Measurements from ENCODE around the gene NUDT22.

NUDT22 gene

DNA sequence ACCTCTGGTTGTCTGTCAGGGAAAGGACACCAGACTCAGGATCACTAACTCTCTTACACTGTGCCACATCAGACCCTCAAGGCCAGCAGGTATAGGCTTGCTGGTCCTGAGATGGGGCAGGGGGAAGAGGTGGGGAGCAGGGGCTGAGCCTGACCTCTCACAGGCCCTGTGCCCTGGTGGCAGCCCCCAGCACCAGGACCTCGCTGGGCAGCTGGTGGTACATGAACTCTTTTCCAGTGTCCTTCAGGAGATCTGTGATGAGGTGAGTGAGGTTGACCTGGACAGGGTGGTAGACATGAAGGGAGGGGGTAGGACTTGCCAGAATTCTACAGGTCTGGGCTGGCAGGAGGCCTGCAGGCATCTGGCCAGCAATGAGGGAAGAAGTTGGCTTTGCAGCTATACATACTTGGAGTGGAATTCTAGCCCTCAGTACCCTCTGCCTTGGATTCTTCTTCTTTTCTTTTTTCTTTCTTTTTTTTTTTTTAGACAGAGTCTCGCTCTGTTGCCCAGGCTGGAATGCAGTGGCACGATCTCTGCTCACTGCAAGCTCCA lies 1.4 kb downstream of the NUDT22 start:
- no peak for DNase-seq (ENCODE audit: low read depth in 2 of 2)

DNA sequence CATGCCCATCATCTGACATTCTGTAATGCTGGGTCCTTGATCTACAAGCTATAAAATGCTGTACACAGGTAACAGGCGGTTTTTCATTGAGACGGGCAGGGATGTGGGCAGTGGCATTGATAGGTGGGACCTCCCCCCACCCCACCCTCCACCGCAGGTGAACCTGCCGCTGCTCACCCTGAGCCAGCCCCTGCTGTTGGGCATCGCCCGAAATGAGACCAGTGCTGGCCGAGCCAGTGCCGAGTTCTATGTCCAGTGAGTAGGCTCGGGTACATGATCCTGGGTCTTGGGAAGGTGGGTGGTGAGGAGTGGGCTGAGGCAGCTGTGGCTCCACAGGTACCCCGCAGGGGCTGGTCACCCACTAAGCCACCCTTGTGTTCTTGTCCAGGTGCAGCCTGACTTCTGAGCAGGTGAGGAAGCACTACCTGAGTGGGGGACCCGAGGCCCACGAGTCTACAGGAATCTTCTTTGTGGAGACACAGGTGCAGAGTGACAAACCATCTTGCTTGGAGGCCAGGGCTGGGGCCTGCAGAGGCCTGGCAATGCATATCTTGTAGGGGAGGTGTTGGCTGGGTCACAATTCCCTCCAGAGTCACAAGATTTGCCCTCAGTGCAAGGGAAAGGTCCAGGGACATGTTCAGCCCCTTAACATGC lies 3.1 kb downstream of the NUDT22 start:
- DNase-seq (ENCODE audit: low read depth in 2 of 2), result no peak

DNA sequence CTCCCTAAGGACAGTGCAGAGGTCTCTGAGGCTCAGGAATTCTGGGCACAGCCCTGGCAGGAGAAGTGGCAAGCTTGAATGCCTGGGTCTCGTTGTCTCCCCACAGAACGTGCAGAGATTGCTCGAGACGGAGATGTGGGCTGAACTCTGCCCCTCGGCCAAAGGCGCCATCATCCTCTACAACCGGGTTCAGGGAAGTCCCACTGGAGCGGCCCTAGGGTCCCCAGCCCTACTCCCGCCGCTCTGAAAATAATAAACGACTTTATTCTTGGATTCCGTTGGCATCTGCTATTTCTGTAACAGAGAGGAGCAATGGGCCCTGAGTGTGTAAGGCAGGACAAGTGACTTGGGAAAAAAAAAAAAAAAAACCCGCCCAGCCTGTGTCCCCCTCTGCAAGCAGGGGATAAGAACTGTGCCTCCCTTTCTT lies 3.7 kb downstream of the NUDT22 start:
- no peak for DNase-seq (ENCODE audit: low read depth in 2 of 2)

DNA sequence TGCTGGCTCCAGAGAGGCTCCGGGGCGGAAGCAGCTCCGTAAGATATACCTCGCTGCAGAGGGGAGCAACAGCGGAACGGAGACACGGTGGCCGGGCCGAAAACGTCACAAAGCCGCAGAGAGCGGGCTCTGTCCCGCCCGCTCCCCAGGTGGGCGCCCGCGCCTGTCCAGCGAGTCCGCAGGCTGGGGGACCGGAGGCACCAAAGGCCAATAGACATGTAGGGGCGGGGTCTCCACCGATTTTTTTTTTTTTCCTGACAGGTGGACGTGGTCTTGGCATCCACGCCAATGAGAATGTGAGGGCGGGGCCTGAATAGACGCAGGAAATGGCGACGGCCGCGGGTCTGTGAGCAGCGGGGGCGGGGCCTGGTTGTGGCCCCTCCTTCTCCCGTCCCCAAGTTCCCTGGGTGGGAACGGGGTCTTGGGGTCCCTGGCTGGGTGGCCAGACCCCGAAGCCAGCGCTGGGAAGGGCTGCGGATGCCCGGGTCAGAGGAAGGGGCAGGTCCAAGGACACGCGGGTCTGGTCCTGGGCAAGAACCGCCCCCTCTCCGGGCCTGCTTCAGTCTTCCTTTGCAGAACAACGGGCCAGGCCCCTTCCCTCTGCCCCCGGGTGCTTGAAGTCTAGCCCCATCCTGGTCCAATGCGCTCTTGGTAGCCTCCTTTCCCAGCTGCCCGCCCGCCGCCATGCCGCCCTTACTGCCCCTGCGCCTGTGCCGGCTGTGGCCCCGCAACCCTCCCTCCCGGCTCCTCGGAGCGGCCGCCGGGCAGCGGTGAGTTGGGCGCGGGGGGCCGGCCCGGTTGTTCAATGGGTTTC lies 4.3 kb downstream of the NUDT22 start, which contains the start of gene DNAJC4:
TSS of gene DNAJC4 (plus strand) at position 378 of the 814 bp plus-strand sequence. CDS start at position 685, 307 bp downstream.
- DNase-seq (ENCODE audit: low read depth in 2 of 2), result peak; percentile 67 to 82

DNA sequence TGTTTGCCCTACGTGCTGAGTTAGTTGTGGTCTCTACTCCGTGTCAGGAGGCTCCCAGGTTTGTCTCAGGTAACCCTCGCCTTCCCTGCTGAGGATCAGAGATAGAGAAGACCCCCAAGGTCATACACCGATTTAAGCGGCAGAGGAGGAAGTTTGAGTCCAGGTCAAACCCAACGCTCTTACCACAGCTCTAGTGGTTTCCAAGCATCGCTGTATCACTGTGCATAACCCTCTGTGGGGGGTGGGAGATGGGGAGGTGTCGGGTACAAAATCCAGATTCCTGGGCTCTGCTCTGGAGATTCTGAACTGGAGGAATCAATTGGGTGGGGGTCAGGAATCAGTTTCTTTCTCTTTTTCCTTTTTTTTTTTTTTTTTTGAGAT lies 4.9 kb downstream of the NUDT22 start:
- DNase-seq (ENCODE audit: low read depth in 2 of 2), result no peak

DNA sequence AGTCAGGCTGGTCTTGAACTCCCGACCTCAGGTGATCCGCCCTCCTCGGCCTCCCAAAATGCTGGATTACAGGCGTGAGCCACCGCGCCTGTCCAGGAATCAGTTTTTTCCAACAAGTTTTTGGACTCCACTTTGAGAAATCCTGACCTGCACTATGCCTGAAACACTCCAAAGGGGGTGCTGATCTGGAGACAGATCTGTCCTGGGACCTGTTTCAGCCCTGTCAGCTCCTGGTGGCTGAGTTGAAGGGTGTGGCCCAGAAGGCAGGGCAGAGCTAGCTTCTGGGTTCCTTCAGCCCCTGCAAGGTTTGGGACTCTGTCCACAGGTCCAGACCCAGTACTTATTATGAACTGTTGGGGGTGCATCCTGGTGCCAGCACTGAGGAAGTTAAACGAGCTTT lies 5.5 kb downstream of the NUDT22 start:
- no peak for DNase-seq (ENCODE audit: low read depth in 2 of 2)

DNA sequence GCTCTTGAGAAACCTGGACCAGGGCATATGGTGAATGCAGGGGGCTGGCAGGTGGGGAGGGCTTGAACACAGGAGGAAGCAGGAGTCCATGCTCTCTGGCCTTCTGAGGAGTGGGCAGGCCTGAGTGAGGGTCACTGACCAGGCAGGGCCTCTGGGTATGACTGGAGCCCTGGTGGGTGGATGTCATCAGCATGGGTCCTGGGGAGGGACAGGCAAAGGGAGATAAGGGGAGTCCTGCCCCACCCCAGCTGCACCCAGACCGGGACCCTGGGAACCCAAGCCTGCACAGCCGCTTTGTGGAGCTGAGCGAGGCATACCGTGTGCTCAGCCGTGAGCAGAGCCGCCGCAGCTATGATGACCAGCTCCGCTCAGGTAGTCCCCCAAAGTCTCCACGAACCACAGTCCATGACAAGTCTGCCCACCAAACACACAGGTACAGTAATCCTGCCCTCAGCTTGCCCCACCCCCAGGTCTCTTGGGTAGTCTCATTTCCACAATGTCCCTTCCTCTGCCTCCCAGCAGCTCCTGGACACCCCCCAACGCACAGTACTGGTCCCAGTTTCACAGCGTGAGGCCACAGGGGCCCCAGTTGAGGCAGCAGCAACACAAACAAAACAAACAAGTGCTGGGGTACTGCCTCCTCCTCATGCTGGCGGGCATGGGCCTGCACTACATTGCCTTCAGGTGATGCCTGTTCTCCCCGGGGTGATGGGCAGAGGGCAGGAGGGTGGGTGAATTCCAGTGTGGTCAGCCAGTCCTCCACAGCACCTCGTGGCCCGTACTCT lies 6.3 kb downstream of the NUDT22 start:
- no peak for DNase-seq (ENCODE audit: low read depth in 2 of 2)

DNA sequence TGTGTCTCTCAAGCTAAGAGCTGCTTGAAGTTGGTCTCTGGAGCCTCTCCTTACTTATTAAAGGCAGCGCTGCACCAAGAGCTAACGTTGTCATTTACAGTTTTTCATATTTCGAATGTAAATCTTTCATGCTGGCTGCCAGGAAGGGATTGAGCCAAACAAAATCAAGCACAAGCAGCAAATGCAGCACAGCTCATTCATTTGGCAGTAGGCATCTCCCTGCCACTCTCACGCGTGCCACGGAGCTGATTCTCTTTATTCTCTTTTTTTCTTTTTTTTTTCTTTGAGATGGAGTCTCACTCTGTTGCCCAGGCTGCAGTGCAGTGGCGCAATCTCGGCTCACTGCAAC lies 6.9 kb downstream of the NUDT22 start:
- DNase-seq (ENCODE audit: low read depth in 2 of 2), result no peak

DNA sequence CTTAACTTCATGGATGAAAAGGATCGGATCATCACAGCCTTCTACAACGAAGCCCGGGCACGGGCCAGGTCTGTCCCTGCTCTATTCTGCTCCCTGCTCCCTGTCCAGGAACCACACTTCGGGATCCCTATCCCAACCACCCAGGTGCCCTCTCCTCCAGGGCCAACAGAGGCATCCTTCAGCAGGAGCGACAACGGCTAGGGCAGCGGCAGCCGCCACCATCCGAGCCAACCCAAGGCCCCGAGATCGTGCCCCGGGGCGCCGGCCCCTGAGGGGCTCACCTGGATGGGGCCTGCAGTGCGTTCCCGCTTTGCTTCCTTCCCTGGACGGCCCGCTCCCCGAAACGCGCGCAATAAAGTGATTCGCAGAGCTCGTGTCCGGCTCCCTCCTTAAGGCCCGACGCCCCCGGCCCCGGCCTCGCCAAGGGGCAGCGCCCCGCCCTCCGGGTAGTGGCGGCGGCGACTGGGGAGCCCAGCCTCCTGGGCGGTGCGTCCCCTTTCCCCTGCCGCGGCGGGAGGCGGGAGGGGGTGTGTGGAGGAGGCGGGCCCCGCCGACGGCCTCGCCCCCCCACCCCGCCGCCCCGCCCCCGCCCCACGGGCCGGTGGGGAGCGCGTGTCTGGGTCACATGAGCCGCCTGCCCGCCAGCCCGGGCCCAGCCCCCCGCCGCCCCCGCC lies 8.0 kb downstream of the NUDT22 start, which contains the start of gene VEGFB:
TSS of gene VEGFB (plus strand) at position 672 of the 674 bp plus-strand sequence. CDS start 250 bp downstream, outside the sequence.
- peak; percentile 64 to 69 for DNase-seq (ENCODE audit: low read depth in 2 of 2)

DNA sequence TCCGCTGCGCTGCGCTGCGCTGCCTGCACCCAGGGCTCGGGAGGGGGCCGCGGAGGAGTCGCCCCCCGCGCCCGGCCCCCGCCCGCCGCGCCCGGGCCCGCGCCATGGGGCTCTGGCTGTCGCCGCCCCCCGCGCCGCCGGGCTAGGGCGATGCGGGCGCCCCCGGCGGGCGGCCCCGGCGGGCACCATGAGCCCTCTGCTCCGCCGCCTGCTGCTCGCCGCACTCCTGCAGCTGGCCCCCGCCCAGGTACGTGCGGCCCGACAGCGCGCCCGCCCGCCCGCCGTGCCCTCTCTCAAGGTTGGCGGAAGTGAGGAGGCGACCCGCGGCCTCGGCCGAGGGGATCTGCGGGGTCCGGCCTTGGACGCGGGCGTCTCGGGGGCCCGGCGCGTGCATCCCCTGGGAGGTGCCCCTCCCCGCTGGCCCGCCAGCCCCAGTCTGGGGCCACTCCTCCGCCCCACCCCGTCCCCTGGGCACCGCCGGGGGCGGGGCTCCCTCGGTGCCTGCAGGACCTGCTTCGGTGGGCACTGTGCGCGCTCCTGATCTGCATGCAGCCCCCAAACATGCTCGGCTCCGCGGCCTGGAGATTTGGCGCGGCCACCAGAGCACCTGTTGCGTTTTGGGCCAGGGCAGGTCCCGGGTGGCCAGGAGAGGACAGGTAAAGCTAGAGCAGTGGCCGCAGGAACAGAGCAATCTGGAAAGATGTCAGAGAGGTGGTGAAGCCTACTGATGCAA lies 8.7 kb downstream of the NUDT22 start:
- peak in 1 of 2 donors; percentile 44 for DNase-seq (ENCODE audit: low read depth in 2 of 2)

DNA sequence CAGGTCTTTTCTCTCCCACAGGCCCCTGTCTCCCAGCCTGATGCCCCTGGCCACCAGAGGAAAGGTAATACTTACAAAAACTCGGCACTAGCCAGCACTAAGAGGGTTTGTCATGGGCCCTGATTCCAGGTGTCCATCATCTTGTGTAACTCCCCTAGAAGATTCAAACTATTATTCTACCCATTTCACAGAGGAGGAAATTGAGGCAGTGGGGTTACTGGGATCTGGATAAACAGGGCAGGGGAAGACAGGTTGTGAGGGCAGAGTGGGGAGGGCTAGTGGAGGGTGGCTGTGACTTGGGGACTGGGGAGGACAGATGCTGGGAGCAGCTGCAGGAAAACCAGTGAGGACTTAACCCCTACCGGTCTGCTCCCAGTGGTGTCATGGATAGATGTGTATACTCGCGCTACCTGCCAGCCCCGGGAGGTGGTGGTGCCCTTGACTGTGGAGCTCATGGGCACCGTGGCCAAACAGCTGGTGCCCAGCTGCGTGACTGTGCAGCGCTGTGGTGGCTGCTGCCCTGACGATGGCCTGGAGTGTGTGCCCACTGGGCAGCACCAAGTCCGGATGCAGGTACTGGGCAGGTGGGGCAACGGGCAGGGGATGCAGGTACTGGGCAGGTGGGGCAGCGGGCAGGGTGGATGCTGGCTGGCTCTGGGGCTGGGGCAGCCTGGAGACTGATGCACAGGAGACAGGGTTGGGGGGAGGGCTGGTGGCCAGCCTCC lies 9.5 kb downstream of the NUDT22 start:
- no peak for DNase-seq (ENCODE audit: low read depth in 2 of 2)

DNA sequence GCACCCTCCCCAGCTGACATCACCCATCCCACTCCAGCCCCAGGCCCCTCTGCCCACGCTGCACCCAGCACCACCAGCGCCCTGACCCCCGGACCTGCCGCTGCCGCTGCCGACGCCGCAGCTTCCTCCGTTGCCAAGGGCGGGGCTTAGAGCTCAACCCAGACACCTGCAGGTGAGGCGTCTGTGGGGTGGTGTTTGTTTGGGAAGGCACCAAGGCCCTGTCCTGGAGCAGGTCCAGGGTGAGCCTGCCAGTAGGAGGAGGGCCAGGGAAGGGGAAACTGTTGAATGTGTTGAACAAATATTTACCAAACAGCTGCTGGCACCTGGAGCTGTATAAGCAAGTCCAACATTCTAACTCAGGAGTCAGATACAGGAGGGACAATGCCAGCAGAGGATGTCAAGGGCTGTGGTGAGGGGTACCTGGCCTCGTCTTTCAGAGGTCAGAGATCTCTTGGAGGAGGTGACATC lies 11.4 kb downstream of the NUDT22 start:
- no peak for DNase-seq (ENCODE audit: low read depth in 2 of 2)

DNA sequence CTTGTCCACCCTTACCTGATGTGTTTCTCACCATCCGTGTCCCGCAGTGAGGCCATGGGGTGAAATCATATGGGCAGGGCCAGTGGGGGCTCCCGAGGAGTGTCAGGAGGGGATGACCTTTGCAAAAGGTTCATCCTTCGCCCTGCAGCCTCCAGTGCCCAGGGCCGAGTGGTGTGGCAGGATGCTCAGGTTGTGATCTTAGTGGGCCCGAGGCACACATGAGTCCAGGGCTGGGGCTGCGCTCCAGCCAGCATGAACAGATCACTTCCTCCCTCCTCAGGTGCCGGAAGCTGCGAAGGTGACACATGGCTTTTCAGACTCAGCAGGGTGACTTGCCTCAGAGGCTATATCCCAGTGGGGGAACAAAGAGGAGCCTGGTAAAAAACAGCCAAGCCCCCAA lies 12.0 kb downstream of the NUDT22 start:
- no peak for DNase-seq (ENCODE audit: low read depth in 2 of 2)

DNA sequence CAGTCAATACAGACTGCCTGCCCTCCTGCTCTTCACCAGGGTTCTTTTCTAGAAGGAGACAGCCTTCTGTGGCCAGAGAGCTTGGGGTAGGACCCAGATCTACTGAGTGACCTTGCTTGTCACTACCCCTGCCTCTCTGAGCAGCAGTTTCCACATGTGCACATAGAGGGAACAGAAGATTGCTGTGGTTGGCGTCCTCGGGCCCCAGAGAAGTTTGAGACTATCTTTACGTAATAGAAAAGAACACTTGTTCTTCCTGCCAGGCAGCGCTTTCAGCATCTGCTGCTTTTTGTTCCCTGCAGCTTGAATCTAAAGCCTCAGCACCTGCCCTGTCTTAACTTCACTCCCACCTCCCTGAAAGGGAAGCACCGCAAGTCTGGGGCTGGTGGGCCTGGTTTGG lies 12.9 kb downstream of the NUDT22 start:
- no peak for DNase-seq (ENCODE audit: low read depth in 2 of 2)

DNA sequence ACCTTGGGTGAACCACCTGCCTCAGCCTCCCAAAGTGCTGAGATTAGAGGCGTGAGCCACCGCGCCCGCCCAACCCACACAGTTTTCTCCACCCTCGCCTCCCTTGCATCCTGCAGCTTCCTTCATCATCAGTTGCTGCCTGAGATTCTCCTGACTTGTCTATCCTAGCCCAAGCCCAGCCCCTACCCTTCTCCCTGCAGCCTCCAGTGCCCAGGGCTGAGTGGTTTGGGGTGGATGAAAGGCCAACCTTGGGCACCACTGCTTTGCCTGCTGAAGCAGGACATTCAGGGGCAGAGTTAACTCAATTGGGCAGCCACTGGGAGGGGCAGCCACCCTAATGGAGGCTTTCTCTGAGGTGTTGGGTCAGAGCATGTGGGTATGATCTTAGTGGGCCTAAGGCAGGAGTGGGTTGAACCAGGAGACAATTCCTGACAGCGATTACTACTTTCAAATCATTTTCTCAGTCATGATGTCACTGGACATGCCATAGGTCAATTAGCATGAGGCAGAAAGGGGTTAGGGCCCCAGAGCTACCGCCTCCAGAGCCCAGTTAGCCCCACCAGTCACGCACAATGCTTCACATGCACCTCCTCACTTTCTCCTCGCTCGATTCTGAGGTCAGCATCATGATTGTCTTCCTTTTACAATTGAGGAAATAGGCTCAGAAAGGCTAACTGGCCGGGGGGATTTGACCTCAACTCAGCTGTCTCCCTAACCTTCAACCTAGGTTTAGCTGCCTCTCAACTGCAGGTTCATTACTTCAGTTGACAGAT lies 13.8 kb downstream of the NUDT22 start:
- no peak for DNase-seq (ENCODE audit: low read depth in 2 of 2)

DNA sequence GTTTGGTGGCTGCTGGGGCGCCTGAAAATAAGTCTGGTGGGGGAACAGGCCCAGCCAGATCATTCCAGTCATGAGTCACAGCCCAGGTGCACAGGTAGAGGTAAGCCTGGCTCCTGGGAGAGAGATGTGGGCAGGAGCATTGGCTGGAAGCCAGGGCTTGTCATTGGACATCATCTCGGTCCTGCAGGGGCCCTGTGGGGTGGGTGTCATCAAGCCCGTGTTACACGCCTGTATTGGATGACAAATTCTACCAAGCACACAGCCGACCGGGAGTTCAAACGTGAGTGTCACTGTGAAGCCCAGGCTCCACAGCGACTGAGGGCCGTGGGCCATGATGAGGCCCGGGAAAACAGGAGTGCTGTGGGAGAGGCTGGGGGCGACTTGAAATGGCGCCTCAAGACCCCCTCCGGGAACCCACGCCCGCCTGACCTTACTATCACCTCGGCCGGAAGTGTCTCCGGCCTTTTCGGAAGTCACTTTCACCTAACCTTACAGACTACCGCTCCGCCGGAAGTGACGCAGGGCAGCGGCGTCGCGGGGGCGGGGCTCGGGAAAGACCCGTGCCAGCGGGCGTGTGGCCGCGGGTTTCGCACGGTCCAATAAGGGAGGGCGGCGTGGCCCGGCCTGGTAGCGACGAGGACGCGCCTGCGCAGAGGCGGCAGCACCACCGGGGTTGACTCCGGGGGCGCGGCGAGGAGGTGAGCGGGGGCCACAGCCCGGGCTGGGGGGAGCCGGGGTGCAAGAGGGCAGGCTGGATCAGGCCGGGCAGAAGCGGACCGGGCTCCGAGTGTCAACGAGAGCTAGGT lies 14.6 kb downstream of the NUDT22 start, which contains the start of gene FKBP2:
TSS of gene FKBP2 (plus strand) at position 661 of the 806 bp plus-strand sequence. CDS start 1,293 bp downstream, outside the sequence.
- DNase-seq (ENCODE audit: low read depth in 2 of 2), result peak; percentile 96 to 98

DNA sequence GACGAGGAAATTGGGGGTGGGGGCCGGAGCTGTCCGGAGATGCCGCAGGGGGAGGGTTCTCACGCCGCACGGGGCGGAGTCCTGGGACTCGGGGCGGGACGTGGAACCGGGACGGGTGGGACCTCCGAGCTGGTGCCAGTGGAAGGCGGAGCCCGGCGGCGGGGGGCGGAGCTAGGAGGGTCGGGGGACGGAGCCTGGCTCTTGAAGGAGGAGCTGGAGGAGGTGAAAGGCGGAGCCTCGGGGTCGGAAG lies 15.1 kb downstream of the NUDT22 start:
- peak; percentile 100 for DNase-seq (ENCODE audit: low read depth in 2 of 2)

Data from stimulated activated CD4-positive, alpha-beta T cell treated with anti-CD3 and anti-CD28 coated beads, Interleukin-1b, Interleukin-23, amount 100 ng/mL, for 4 hours (primary cell).